Large intestine (tissue), 3 donors: ENCODE results near the gene TUBGCP2. TPM values are rescaled to one million over a fixed set of nuclear protein-coding genes. Genes with fewer than 3 reads are reported as not detected.
A peak's percentile ranks its signal among the peaks of the same experiment; 100 is the strongest.

Source experiments
- DNase-seq, 2 donors: peaks; one replicate each; pipeline versions ENCODE4 v3.0.0 to v3.0.0-alpha.2; 2013
- H3K27ac ChIP-seq: one replicate; pipeline ENCODE4 v1.5.1; 2013; ENCODE audit warnings: low read length
- H3K27me3 ChIP-seq: 2 replicates; pipeline ENCODE4 v1.6.1; 2013; ENCODE audit warnings: low read length; ENCODE audit not compliant: control insufficient read depth, insufficient read depth
- H3K36me3 ChIP-seq: 2 replicates; pipeline ENCODE4 v1.6.1; 2013; ENCODE audit warnings: low read length; ENCODE audit not compliant: control insufficient read depth, insufficient read depth
- H3K4me1 ChIP-seq: one replicate; pipeline ENCODE4 v1.6.1; 2013; ENCODE audit warnings: low read length; ENCODE audit not compliant: control insufficient read depth, insufficient read depth
- H3K4me3 ChIP-seq: one replicate; pipeline ENCODE4 v1.5.1; 2013; ENCODE audit warnings: low read length
- H3K9me3 ChIP-seq: one replicate; pipeline ENCODE4 v1.6.1; 2013; ENCODE audit warnings: mild to moderate bottlenecking, low read depth, low read length, moderate library complexity; ENCODE audit not compliant: control insufficient read depth
- WGBS: methylation state at CpG from one replicate; pipeline ENCODE4 v1.1.5; 2013; ENCODE audit warnings: low lambda C conversion rate; ENCODE audit not compliant: insufficient coverage; 5-methylcytosine and 5-hydroxymethylcytosine counted together
- polyA plus RNA-seq: library from polyadenylated mRNA; unstranded; fragments of 120-200 nt; gene quantifications from one replicate; pipeline ENCODE4 v1.2.1, GENCODE V29; 2013

Gene TUBGCP2
- polyA plus RNA-seq, 1 donor: 53.2 TPM

DNA sequence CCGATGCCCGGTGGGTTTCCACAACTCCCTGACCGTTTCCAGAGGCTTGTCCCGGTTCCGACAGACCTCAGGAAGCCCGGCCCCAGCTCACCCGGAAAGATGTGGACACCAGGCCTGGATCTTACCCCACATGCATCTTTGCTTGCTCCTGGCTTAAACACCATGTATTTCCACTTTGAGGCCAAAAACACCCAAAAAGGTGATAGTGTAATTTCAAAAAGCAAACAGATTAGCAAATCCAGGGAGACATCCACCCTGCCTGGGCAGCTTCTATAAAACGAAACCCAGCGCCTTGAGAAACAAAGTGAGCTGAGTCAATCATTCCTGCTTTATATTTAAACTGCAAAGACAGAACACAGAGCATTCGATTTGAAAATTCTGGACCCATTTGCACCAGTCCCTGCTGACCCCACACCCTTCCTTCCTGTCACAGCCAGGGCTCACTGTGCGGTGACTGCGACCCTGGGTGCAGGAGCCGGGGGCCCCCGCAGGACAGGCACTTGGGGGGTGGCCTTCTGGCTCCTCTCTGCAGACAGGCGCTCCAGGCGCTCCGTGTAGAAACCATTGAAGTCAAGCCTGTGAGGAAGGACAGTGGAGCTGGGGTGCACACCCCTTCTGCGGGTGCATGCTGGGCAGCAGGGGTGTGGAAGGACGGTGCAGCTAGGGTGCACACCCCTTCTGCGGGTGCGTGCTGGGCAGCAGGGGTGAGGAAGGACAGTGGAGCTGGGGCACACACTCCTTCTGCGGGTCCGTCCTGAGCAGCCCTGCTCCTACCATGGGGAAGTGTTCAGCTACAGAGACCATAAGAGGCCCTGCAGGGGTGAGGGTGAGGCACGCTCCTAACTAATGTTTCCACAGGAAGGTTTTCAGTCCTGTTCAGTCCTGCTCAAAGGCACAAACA, 29.1 kb downstream of the TUBGCP2 start:
- Histone ChIP-seq H3K9me3 (no peaks in the 10 kb centered on the region), H3K4me1 (peaks cover 29% of the 10 kb centered on the region), H3K27ac (no peak overlapping the region), H3K4me3 (no peak overlapping the region), H3K27me3 (peaks cover 23% of the 10 kb centered on the region), H3K36me3 (peaks cover 49% of the 10 kb centered on the region)
- no CpG with 5 or more reads among the region's 24 CpGs for WGBS
- no peak for DNase-seq

GRCh38 chr10:133278577-133279265, 30.0 kb downstream of the TUBGCP2 start:
- Histone ChIP-seq H3K4me1 (peaks cover 29% of the 10 kb centered on the region), H3K27ac (peak overlapping the region; percentile 36), H3K4me3 (no peak overlapping the region), H3K27me3 (peaks cover 24% of the 10 kb centered on the region), H3K9me3 (no peaks in the 10 kb centered on the region), H3K36me3 (peaks cover 40% of the 10 kb centered on the region)
- peak; percentile 37 to 64 for DNase-seq
- WGBS: no CpG with 5 or more reads among the region's 19 CpGs

- Histone ChIP-seq H3K27me3 (peaks cover 24% of the 10 kb centered on the region), H3K27ac (peak overlapping the region; percentile 36), H3K9me3 (no peaks in the 10 kb centered on the region), H3K36me3 (peaks cover 34% of the 10 kb centered on the region), H3K4me1 (peaks cover 29% of the 10 kb centered on the region), H3K4me3 (no peak overlapping the region)
- DNase-seq: peak in 1 of 2 donors; percentile 31
- no CpG with 5 or more reads among the region's 12 CpGs for WGBS
Measured at GRCh38 chr10:133277993-133278576, 30.6 kb downstream of the TUBGCP2 start.

DNA sequence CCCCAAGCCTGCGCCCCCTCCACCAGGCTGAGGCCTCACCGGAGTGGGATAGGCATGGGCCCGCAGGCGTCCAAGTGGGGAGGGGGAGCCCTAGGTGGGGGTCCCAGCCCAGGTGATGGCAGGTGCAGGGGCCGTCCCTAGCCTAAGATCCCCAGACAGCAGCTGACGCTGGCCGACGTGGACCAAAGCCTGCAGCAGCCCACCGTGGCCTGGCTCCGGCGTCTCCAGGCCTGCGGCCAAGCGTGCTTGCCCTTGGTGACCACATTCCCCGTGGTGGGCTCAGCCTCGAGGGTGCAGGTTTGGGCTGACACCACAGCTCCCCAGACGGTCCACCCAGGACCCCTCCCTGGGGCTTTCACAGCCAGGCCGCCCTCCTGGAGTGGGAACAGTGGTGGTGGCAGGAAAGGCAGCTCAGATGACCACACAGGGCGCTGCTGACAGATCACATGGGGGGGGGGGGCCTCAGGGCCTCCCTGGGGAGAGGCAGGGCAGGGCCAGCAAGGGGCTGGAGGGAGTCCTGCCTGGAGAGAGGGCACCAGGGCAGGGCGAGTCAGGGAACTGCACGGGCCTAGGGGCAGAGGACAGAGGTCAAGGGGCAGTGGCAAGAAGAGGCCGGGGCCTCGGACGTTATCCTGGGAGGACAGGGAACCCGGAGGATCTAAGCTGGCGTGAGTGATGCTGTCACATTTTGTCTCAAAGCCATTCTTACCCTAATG, 31.2 kb downstream of the TUBGCP2 start:
- no CpG with 5 or more reads among the region's 25 CpGs for WGBS
- H3K36me3 ChIP-seq: peaks cover 28% of the 10 kb centered on the region
- H3K4me1 ChIP-seq: peaks cover 29% of the 10 kb centered on the region
- no peaks in the 10 kb centered on the region for H3K9me3 ChIP-seq
- DNase-seq: no peak
- H3K27me3 ChIP-seq: peaks cover 24% of the 10 kb centered on the region
- no peak overlapping the region for H3K4me3 ChIP-seq
- no peak overlapping the region for H3K27ac ChIP-seq

DNA sequence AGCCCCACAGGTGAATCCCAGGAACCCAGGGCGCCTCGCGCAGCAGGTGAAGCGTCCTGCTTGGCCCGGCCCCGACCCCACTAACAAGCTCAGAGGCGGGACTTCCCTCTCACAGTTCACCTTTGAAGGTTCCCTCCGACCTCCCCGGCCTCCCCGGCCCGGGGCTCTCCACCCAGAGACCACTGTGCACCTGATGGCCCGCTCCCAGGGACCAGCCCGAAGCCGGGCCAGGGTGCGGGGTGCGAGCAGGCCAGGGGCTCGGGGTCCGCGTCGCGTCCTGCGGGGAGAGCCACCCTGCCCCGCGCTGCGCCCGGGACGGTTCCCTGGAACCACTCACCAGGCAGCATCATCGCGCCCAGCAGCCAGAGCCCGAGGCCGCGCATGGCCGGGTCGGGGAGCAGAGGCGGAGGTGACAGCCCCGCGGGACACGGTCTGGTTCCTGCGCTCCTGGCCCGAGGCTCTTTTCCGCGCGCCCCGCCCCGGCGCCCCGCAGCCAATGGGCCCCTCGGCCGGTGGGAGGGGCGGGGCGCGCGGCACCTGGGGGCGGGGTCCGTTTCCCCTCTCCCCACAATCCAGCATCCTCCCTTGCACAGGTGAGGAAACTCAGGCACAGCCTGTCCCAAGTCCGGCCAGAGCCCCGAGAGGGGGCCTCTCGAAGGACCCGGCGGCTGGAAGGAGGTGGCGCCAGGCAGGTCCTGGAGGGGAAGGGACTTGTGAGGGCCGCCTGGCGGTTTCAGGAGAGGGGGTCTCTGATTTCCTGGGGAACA, 32.1 kb downstream of the TUBGCP2 start, which contains the start of gene ADAM8:
ADAM8 (minus strand) TSS at position 434 of the 767 bp plus-strand sequence; CDS start at position 383, 51 bp downstream.
- Histone ChIP-seq H3K27ac (no peak within 1 kb of the TSS), H3K27me3 (peaks cover 24% of the 10 kb centered on the region), H3K36me3 (peaks cover 19% of the 10 kb centered on the region), H3K4me1 (peaks cover 29% of the 10 kb centered on the region), H3K4me3 (no peak within 1 kb of the TSS), H3K9me3 (no peaks in the 10 kb centered on the region)
- no CpG with 5 or more reads among the region's 63 CpGs for WGBS
- DNase-seq: peak in 1 of 2 donors; percentile 36

DNA sequence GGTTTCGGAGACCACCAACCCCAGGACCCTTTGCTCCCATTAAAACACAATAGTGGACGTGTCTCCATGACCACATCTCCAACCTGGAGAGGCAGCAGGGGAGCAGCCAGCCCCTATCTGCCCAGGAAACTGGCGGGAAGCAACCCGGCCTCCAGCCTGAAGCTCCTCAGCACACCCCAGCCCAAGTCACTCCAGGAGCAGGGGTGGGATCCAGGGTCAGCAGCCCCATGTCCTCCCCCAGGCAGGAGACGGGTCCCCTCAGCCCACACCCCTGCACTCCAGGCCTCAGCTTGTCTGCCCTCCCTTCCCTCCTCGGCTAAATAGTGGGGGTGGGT, 32.6 kb downstream of the TUBGCP2 start:
- no CpG with 5 or more reads among the region's 6 CpGs for WGBS
- Histone ChIP-seq H3K27ac (no peak overlapping the region), H3K36me3 (peaks cover 14% of the 10 kb centered on the region), H3K4me1 (peaks cover 29% of the 10 kb centered on the region), H3K27me3 (peaks cover 24% of the 10 kb centered on the region), H3K9me3 (no peaks in the 10 kb centered on the region), H3K4me3 (no peak overlapping the region)
- peak in 1 of 2 donors; percentile 29 for DNase-seq

GRCh38 chr10:133275684-133276092, 33.0 kb downstream of the TUBGCP2 start:
- Histone ChIP-seq H3K4me3 (no peak overlapping the region), H3K27me3 (peaks cover 24% of the 10 kb centered on the region), H3K4me1 (peaks cover 29% of the 10 kb centered on the region), H3K9me3 (no peaks in the 10 kb centered on the region), H3K36me3 (peaks cover 14% of the 10 kb centered on the region), H3K27ac (no peak overlapping the region)
- no CpG with 5 or more reads among the region's 12 CpGs for WGBS
- peak in 1 of 2 donors; percentile 40 for DNase-seq

DNA sequence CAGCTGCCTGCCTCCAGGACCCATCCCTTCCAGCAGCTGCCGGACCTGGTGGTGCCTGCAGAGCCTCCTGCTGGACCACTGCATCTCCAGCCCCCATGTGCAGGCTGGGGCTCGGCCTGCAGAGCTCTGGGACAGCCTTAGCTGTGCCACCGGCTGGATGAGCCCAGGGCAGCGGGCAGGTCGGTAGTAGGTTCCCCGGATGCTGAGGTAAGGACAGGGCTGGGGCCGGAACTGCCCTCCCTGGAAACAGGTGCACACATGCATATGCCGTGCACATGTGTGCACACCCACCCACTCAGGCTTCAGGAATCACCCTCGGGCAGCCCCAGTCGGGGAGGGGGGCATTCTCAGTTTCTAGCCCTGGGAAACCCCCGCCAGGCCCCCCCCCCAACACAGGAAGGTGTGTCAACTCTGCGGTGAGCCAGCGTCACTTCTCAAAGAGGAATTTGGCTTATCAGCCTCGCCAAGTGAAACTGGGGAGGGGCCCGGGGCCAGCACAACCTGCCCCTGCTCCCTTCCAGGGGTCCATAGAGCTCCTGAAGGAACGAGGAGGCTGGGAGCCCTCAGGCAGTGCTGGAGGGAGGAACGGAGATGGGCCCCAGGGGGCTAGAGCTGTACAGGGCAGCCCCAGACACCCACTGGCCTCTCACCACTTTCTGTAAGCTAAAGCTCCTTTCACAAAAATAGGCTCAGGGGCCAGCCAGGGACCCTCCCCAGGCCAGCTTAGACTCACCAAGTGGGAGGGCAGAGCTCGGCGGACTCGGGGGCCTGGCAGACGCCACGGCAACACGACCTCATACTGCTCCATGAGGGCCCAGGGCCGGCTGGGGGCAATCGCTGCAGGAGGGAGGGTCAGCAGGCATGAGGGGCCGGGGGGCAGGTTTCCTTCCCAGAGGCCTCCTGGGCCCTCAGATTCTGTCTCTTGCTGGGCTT, 33.7 kb downstream of the TUBGCP2 start:
- Histone ChIP-seq H3K4me1 (peaks cover 29% of the 10 kb centered on the region), H3K4me3 (no peak overlapping the region), H3K27ac (no peak overlapping the region), H3K36me3 (peaks cover 8% of the 10 kb centered on the region), H3K27me3 (peaks cover 24% of the 10 kb centered on the region), H3K9me3 (no peaks in the 10 kb centered on the region)
- peak in 1 of 2 donors; percentile 56 for DNase-seq
- WGBS: no CpG with 5 or more reads among the region's 26 CpGs
